Fibroblast of skin of scalp (primary cell): ENCODE results near the gene RPL38.

Experiments used
- DNase-seq: peaks from one replicate; pipeline ENCODE4 v3.0.0-alpha.2; 2013

Gene RPL38

GRCh38 chr17:74211141-74211911, 7.8 kb downstream of the RPL38 start:
- DNase-seq, result no peak

- DNase-seq, result no peak
These were observed 8.4 kb downstream of the RPL38 start for GRCh38 chr17:74211912-74212208.

DNA sequence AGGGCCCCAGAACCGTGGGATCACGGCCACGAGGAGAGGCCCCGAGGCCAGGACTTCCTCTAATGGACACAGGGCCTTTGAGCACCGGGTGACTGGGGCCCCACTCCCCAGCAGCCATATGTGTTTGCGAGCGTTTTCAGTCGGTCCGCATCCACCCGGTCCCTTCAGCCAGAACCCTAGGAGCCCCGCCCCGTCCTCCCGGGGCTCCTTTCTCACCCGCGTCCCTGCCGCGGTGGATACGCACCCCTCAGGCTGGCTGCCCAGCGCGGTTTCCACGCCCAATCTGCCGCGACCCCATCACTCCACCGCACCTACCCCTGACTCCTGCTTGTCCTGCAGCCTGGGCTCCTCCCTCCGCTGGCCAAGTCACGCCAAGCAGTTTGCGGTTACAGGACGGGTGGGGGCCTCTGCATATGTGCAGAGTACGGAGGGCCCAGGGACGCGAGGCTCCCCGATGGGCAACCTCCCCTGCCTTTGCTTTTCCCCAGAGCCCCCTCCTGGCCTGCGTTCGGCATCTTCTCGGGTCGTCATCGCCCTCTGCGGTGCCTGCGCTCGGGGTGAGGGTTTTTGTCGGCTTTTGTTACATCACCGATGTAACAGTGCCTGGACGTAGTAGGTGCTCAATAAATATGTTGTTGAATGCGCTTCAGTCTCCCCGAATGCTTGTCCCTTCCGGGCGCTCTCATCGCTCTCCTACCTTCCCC, 8.9 kb downstream of the RPL38 start:
- no peak for DNase-seq

DNA sequence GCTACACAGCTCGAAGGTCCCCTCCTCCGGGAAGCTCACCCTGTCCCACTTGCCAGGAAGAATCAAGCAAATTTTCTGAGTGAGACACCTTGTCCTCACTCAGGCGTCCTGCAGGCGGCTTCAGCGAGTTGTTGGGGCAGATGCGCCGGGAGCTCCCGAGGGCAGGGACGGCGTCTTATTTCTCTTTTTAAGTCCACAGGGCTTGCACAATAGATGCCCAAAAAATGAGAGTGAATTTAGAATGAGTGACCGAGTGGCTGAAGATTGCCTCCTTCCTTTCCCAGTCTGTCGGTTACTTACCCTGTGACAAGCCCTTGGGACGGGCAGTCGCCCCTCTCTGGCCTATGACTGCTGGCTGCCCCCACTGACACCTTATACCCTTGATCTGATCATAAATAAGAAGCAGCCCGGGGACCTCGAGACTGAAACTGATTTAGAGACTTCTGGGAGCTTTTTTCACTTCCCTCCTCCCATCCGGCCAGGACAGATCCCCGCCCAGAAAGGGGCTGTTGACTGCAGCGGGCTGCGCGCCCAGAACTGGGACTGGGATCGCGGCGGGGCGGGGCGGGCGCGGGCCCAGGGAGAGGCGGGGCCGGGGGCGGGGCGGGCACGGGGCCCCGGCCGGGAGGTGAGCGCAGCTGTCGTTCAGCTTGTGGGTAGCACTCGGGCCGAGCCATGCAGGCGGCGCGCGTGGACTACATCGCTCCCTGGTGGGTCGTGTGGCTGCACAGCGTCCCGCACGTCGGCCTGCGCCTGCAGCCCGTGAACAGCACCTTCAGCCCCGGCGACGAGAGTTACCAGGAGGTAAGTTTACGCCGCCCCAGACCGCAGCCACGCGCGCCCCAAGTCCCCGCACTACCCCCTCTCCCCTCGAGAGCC, 9.7 kb downstream of the RPL38 start, which contains the start of gene TTYH2:
TTYH2 (plus strand) TSS at position 659 of the 879 bp plus-strand sequence; CDS start at position 676, 17 bp downstream.
- DNase-seq, result peak; percentile 89

DNA sequence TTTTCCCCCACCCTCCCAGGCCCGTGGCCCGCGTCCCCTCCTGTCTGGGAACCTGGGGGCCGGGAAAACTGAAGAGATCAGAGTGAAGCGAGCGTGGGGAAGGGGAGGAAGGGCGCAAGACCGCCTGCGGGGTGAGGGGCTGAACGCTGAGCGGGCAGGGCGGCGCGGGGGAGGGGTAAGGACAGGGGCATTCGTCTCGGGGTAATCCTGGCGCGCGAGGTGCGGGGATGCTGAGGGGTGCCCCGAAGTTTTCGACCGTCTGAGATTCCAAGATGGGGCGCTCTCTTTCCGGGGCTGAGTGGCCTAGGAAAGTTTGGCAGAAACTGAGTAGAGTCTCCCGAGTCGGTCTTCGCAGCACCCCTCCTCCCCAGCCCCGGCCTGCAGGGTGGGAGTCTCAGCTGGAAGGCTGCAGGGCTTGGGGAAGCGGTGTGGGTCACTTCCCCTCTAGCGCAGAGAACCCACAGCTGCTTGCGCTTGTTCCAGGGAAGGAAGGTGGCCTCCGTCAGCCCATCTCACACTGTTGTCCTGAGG, 10.4 kb downstream of the RPL38 start:
- no peak for DNase-seq

DNA sequence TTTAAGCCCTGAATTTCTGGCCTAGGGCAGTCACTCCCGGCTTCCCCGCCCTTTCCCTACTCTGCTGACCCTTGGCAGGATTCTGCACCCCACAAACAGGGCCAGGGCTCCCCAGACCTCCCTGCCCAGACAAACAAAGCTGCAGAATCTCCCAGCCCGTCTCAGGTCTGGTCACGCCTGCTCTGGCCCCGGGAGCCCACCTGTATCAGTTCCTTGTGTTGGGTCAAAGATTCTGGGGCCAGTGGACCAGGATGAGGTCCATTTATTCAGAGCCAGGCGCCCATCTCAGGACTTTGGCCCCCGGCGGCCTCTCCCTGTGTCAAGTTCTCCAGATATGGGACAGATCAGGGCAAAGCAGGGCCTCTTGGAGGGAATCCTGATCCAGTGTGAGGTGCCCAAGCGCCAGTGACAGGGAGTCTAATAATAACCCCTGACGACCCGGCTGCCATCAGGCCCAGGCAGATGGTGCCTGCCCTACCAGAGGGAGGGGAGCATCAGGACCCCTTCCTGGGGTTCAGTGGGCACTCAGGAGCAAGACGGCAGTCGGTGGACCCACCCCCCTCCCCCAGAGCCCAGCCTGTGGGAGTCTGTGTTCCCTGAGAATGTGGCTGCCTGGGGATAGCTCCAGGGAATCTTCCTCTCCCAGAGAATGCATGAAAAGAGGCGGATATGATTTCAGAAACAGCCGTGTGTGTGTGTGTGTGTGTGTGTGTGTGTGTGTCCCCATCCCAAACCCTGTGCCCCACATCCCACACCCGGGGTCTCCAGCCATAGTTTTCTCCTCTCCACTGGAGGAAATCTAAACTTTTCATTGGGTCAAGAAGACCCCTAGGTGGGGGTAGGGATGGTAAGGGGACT, 11.2 kb downstream of the RPL38 start:
- no peak for DNase-seq

GRCh38 chr17:74215342-74215727, 11.9 kb downstream of the RPL38 start:
- no peak for DNase-seq

- no peak for DNase-seq
These were observed 13.0 kb downstream of the RPL38 start for GRCh38 chr17:74216505-74216904.

GRCh38 chr17:74217037-74217730, 13.7 kb downstream of the RPL38 start:
- no peak for DNase-seq

DNA sequence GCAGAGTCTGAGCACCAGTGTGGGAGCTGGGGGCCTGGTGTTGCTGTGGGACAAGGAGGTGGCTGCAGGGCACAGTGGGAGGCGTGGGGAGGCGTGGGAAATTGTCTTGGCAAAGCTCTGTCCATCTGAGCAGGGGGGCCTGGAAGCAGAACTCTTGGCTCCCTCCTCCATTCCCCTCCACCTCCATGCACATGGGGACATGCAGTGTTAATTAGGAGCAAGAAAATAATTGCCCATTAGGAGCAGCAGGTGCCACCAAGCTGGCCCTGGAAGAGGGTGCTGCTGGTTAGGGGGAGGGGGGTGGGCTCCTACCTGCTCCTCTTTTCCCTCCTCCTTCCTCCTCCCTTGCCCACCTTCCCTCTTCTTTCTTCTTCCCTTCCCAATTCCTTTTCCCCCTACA, 14.4 kb downstream of the RPL38 start:
- no peak for DNase-seq

GRCh38 chr17:74218436-74218835, 15.0 kb downstream of the RPL38 start:
- DNase-seq, result no peak

DNA sequence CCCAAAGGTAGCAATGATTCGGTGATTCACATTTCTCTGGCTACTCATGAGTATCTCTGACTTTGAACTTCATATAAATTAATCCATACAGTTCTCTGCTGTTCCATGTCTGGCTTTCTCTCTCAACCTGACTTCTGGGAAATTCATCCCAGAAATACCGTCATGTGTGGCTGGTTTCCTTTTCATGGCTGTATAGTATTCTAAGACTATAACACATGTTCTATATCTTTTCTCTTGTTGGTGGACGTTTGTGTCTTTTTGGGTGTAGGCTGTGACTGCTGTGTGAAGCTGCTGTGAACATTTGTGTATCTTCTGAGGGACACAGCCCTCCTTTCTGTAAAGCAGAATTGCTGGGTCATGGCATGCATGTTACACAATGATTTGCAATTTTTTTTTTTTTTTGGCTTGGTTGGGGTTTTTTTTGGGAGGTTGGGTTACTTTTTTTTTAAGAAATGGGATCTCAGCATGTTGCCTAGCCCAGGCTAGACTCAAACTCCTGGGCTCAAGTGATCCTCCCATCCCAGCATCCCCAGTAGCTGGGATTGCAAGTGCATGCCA, 16.2 kb downstream of the RPL38 start:
- no peak for DNase-seq

GRCh38 chr17:74220219-74220618, 16.7 kb downstream of the RPL38 start:
- DNase-seq, result no peak

- no peak for DNase-seq
These were observed 17.7 kb downstream of the RPL38 start for GRCh38 chr17:74220946-74221818.

- no peak for DNase-seq
These were observed 18.9 kb downstream of the RPL38 start for GRCh38 chr17:74222399-74222798.

GRCh38 chr17:74223901-74224300, 20.4 kb downstream of the RPL38 start:
- DNase-seq, result no peak

DNA sequence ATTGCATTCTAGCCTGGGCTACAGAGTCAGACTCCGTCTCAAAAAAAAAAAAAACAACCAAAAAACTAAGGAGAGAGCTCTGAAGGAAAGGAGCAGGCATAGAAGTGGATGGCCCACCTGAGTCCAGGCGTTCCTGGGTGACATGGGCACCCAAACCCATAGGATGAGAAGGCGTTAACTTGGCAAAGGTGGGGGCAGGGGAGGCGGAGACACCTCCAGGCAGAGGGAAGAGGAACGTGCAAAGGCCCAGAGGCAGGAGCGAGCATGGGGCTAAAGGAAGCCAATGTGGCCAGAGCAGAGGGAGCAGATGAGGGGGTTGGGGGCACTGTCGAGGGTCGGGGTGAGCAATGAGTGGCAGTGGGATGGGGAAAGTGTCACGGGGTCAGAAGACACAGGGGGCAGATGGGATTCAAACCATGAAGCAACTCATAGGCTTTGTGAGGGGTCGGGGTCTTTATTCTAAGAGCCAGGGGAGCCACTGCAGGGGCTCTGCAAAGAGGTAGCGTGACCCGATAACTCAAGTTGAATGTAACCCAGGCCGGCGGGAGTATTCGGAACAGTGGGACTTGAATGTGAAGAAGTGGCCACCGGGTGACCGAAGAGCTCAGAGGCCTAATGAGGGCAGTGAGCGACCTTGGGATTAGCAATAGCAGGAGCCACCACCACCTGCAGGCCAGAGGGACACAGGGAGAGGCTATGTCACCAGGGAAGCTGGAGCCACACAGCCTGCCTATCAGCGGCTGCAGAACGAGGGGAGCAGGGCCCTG, 21.7 kb downstream of the RPL38 start:
- no peak for DNase-seq

- DNase-seq, result no peak
These were observed 22.8 kb downstream of the RPL38 start for GRCh38 chr17:74226252-74226651.
